ENCODE measurements around the gene NFATC1.

The NFATC1 gene

GRCh38 chr18:79572848-79573451, 177.2 kb downstream of the NFATC1 start:
- no peak for TF ChIP-seq CTCF (IDR thresholded peaks at IDR 0.05; ENCODE audit: low read depth, low read length)
- H3K4me3 ChIP-seq (ENCODE audit: low read depth, low read length): no peak overlapping the region

- no peak overlapping the region for H3K4me3 ChIP-seq (ENCODE audit: low read depth, low read length)
- no peak for TF ChIP-seq CTCF (IDR thresholded peaks at IDR 0.05; ENCODE audit: low read depth, low read length)
These were observed 178.3 kb downstream of the NFATC1 start for GRCh38 chr18:79573921-79574491.

GRCh38 chr18:79574938-79575525, 179.3 kb downstream of the NFATC1 start:
- no peak for TF ChIP-seq CTCF (IDR thresholded peaks at IDR 0.05; ENCODE audit: low read depth, low read length)
- H3K4me3 ChIP-seq (ENCODE audit: low read depth, low read length): no peak overlapping the region

- 0 out of 2 replicates have a peak, but pooled peaks have one; percentile 13 for TF ChIP-seq CTCF (IDR thresholded peaks at IDR 0.05; ENCODE audit: low read depth, low read length)
- H3K4me3 ChIP-seq (ENCODE audit: low read depth, low read length): no peak overlapping the region
These were observed 180.4 kb downstream of the NFATC1 start for GRCh38 chr18:79575891-79576685.

GRCh38 chr18:79576686-79577351, 181.1 kb downstream of the NFATC1 start:
- no peak overlapping the region for H3K4me3 ChIP-seq (ENCODE audit: low read depth, low read length)
- no peak for TF ChIP-seq CTCF (IDR thresholded peaks at IDR 0.05; ENCODE audit: low read depth, low read length)

- no peak for TF ChIP-seq CTCF (IDR thresholded peaks at IDR 0.05; ENCODE audit: low read depth, low read length)
- no peak overlapping the region for H3K4me3 ChIP-seq (ENCODE audit: low read depth, low read length)
These were observed 182.0 kb downstream of the NFATC1 start for GRCh38 chr18:79577451-79578395.
